Spleen (tissue), 11 donors: ENCODE results near the gene KIAA0753. TPM values are rescaled to one million over a fixed set of nuclear protein-coding genes. Genes with fewer than 3 reads are reported as not detected.

Experiments used
- DNase-seq: peaks from one replicate; pipeline ENCODE4 v3.0.0-alpha.2; 2020
- H3K27ac ChIP-seq, 8 donors: fragments of 200-600 bp; sonication (generic) in 7 of 8; 1 replicate in 4 of 8; 2 replicates in 4 of 8; pipeline versions ENCODE4 v1.5.0 to v1.8.0; 2016 to 2021; ENCODE audit warnings: inconsistent platforms in 4 of 8, mild to moderate bottlenecking in 4 of 8, moderate library complexity in 1 of 8
- H3K27me3 ChIP-seq, 7 donors: fragments of 200-600 bp; sonication (generic) in 6 of 7; replicated peaks in 1 of 7; 1 replicate in 4 of 7; 2 replicates in 3 of 7; pipeline versions ENCODE4 v1.5.0 to v1.8.0; 2016 to 2021; ENCODE audit warnings: inconsistent platforms in 3 of 7, mild to moderate bottlenecking in 1 of 7
- H3K36me3 ChIP-seq, 6 donors: fragments of 200-600 bp; sonication (generic) in 5 of 6; 1 replicate in 4 of 6; 2 replicates in 2 of 6; pipeline versions ENCODE4 v1.5.0 to v1.8.0; 2016 to 2021; ENCODE audit warnings: inconsistent platforms in 2 of 6
- H3K4me1 ChIP-seq, 6 donors: fragments of 200-600 bp; sonication (generic) in 5 of 6; 1 replicate in 3 of 6; 2 replicates in 3 of 6; pipeline versions ENCODE4 v1.5.0 to v1.8.0; 2016 to 2021; ENCODE audit warnings: inconsistent platforms in 3 of 6
- H3K4me3 ChIP-seq, 8 donors: fragments of 200-600 bp; sonication (generic) in 7 of 8; 1 replicate in 4 of 8; 2 replicates in 4 of 8; pipeline versions ENCODE4 v1.5.0 to v1.8.0; 2016 to 2021; ENCODE audit warnings: inconsistent platforms in 4 of 8, mild to moderate bottlenecking in 4 of 8, moderate library complexity in 2 of 8
- H3K9me3 ChIP-seq, 8 donors: fragments of 200-600 bp; sonication (generic) in 7 of 8; 1 replicate in 4 of 8; 2 replicates in 4 of 8; pipeline versions ENCODE4 v1.5.0 to v1.8.0; 2016 to 2021; ENCODE audit warnings: inconsistent platforms in 4 of 8
- CTCF ChIP-seq, 11 experiments: fragments of 200-600 bp in 7 of 11; fragments of 450-650 bp in 4 of 11; sonication (generic) in 4 of 11; IDR thresholded peaks in 8 of 11; conservative IDR thresholded peaks in 3 of 11; 1 replicate in 7 of 11; 2 replicates in 4 of 11; pipeline versions ENCODE4 v1.4.0 to v1.8.0; 2016 to 2021; ENCODE audit warnings: antibody characterized with exemption in 11 of 11, inconsistent platforms in 4 of 11, mild to moderate bottlenecking in 1 of 11
- POLR2A ChIP-seq, 3 donors: fragments of 450-650 bp; IDR thresholded peaks; one replicate each; pipeline ENCODE4 v1.5.1; 2017; ENCODE audit warnings: antibody characterized with exemption in 3 of 3, mild to moderate bottlenecking in 1 of 3
- POLR2AphosphoS5 ChIP-seq, 3 donors: sonication (generic); formaldehyde crosslinking; IDR thresholded peaks; one replicate each; pipeline ENCODE4 v1.5.1; 2017; ENCODE audit warnings: antibody characterized with exemption in 3 of 3
- WGBS, 5 donors: extraction: QIAGEN DNeasy Blood & Tissue Kit in 3 of 5; methylation state at CpG; one replicate each; pipeline versions ENCODE4 v1.1.5 to v1.1.7; 2013 to 2018; 5-methylcytosine and 5-hydroxymethylcytosine counted together
- intact Hi-C: fragments of 100-400 bp; cut with DNase I; formaldehyde crosslinking; loops from one replicate; pipeline ENCODE4 v1.15.0; 2023; ENCODE audit warnings: low total_unique reads
- polyA plus RNA-seq, 3 donors: library from polyadenylated mRNA; stranded (reverse); fragments of 200-250 nt; gene quantifications; one replicate each; pipeline ENCODE4 v1.2.1, GENCODE V29; 2013
- total RNA-seq, 7 donors: library from RNA; depleted of rRNA in 3 of 7; stranded (reverse); fragments of >200 nt in 3 of 7; fragmentation: NEBNext Ultra II Directional in 4 of 7; extraction: Animal tissue kit (Norgen Biotek cat#: 25700) in 4 of 7; gene quantifications; one replicate each; pipeline versions ENCODE4 v1.1.0 to v1.2.1, GENCODE V29; 2016 to 2021
- donor health status: healthy with polysubstance abuse.
- donor health status: DM: no; HTN: no; CAD: no; lungs with moderate emphysema.
- donor health status: DM: no; HTN: no; CAD: no.
- donor health status: Bipolar disorder and iron deficiency.
- donor health status: healthy.
- donor health status: DM: no; HTN: no; CAD: no.
- donor health status: DM: yes; HTN: yes; CAD: no.

The KIAA0753 gene
- total and polyA plus RNA-seq, 10 donors = 4.2 to 21.8 (median 17.6) TPM

- no peak for DNase-seq
- 75 to 92% (median 81%) methylated on average over 5 of the region's 5 CpGs for WGBS, 5 donors
- no peaks in the 10 kb centered on the region for H3K9me3 ChIP-seq
- H3K36me3 ChIP-seq = peaks cover 0 to 66% (median 34%) of the 10 kb centered on the region in 6 donors
- intact Hi-C loops = no loop called here
- no peak overlapping the region for H3K27ac ChIP-seq
- TF ChIP-seq CTCF (IDR thresholded peaks at IDR 0.05 in 8 of 11, conservative IDR thresholded peaks at IDR 0.05 in 3 of 11) (no peak), POLR2A (IDR thresholded peaks at IDR 0.05) (no peak), POLR2AphosphoS5 (IDR thresholded peaks at IDR 0.05) (no peak)
- H3K4me3 ChIP-seq = no peak overlapping the region
- no peaks in the 10 kb centered on the region for H3K27me3 ChIP-seq
- H3K4me1 ChIP-seq = peaks cover 22 to 88% (median 51%) of the 10 kb centered on the region in 6 donors
Observed at GRCh38 chr17:6643451-6644125, 3.1 kb upstream of the KIAA0753 start.

GRCh38 chr17:6642592-6642991 lies 2.1 kb upstream of the KIAA0753 start:
- no peak for TF ChIP-seq POLR2AphosphoS5 (IDR thresholded peaks at IDR 0.05)
- TF ChIP-seq CTCF (IDR thresholded peaks at IDR 0.05 in 8 of 11, conservative IDR thresholded peaks at IDR 0.05 in 3 of 11) = no peak
- no peak for TF ChIP-seq POLR2A (IDR thresholded peaks at IDR 0.05)
- no peak for DNase-seq
- H3K27me3 ChIP-seq = no peaks in the 10 kb centered on the region
- intact Hi-C loops = no loop called here
- no peaks in the 10 kb centered on the region for H3K9me3 ChIP-seq
- peak overlapping the region in 3 of 8 donors; percentile 86 to 94 (median 89) for H3K4me3 ChIP-seq
- H3K27ac ChIP-seq = peak overlapping the region in 2 of 8 donors; percentile 12 to 93
- H3K36me3 ChIP-seq = peaks cover 0 to 56% (median 30%) of the 10 kb centered on the region in 6 donors
- 41 to 63% (median 56%) methylated on average over 2 of the region's 2 CpGs for WGBS, 5 donors
- peaks cover 24 to 88% (median 47%) of the 10 kb centered on the region in 6 donors for H3K4me1 ChIP-seq

DNA sequence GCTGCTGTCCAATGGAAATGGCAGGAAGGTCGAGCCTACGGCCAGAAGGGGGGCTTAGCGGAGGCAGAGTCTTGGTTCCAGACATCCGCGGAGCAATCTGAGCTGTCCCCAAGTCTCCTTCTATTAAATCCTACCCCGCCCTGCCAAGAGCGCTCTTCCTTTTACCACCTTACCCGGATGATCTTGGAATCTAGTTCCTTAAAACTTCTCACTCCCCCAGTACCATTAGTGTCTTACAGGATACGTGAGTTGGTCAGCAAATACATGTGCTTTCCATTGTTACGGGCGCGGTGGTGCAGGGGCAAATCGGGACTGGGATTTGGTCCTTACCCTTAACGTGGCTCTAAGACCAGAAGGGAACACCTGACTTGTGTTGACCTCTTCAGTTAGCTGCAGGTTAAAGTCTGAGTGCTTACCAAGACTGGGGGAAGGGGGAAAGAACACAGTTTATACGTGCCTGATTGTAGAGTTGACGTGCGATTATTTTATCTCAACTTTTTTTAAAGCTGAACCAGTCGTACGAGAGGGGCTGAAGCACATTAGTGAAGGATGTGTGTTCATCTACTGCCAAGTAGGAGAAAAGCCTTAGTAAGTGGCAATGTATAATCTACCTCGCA lies 844 bp upstream of the KIAA0753 start:
- WGBS, 5 donors = 5 to 8% (median 7%) methylated on average over 20 of the region's 20 CpGs
- Histone ChIP-seq H3K27me3 (no peaks in the 10 kb centered on the region), H3K27ac (peak overlapping the region; percentile 78 to 93 (median 91)), H3K4me1 (peaks cover 24 to 85% (median 43%) of the 10 kb centered on the region in 6 donors), H3K36me3 (peaks cover 0 to 44% (median 27%) of the 10 kb centered on the region in 6 donors), H3K4me3 (peak overlapping the region; percentile 82 to 97 (median 92)), H3K9me3 (no peaks in the 10 kb centered on the region)
- no peak for DNase-seq
- intact Hi-C loops = no loop called here
- TF ChIP-seq POLR2AphosphoS5 (IDR thresholded peaks at IDR 0.05) (no peak), POLR2A (IDR thresholded peaks at IDR 0.05) (no peak), CTCF (IDR thresholded peaks at IDR 0.05 in 8 of 11, conservative IDR thresholded peaks at IDR 0.05 in 3 of 11) (no peak)
